CD14-positive monocyte (primary cell): ENCODE measurements around the gene MTX1. TPM values are rescaled to one million over a fixed set of nuclear protein-coding genes. Genes with fewer than 3 reads are reported as not detected.

Source experiments
- DNase-seq, 3 donors: peaks; one replicate each; pipeline ENCODE4 v3.0.0-alpha.2; 2011 to 2022
- H2AFZ ChIP-seq: 2 replicates; pipeline ENCODE4 v1.6.0; 2012; ENCODE audit warnings: mild to moderate bottlenecking, low read depth, low read length, inconsistent platforms; ENCODE audit not compliant: insufficient read depth, poor library complexity, severe bottlenecking
- H3K27ac ChIP-seq, 2 donors: 1 replicate in 1 of 2; 2 replicates in 1 of 2; pipeline ENCODE4 v1.5.1; 2012 to 2013; ENCODE audit warnings: low read length in 2 of 2, control low read depth in 1 of 2, inconsistent platforms in 1 of 2, low read depth in 1 of 2, mild to moderate bottlenecking in 1 of 2
- H3K27me3 ChIP-seq, 2 donors: one replicate each; pipeline versions ENCODE4 v1.6.0 to v1.6.1; 2011 to 2013; ENCODE audit warnings: low read length in 2 of 2; ENCODE audit not compliant: control insufficient read depth in 2 of 2, insufficient read depth in 2 of 2
- H3K36me3 ChIP-seq, 2 donors: replicated peaks in 1 of 2; 1 replicate in 1 of 2; 2 replicates in 1 of 2; pipeline versions ENCODE4 v1.5.1 to v1.6.1; 2012 to 2013; ENCODE audit warnings: low read length in 2 of 2, control low read depth in 1 of 2, inconsistent platforms in 1 of 2, mild to moderate bottlenecking in 1 of 2; ENCODE audit not compliant: insufficient read depth in 2 of 2, control insufficient read depth in 1 of 2
- H3K4me1 ChIP-seq, 2 donors: 1 replicate in 1 of 2; 2 replicates in 1 of 2; pipeline versions ENCODE4 v1.5.1 to v1.6.1; 2012 to 2013; ENCODE audit warnings: low read length in 2 of 2, control low read depth in 1 of 2, inconsistent platforms in 1 of 2, mild to moderate bottlenecking in 1 of 2, moderate library complexity in 1 of 2; ENCODE audit not compliant: insufficient read depth in 2 of 2, control insufficient read depth in 1 of 2
- H3K4me2 ChIP-seq: replicated peaks from 2 replicates; pipeline ENCODE3; 2012; ENCODE audit warnings: low read length, moderate library complexity, mild to moderate bottlenecking; ENCODE audit not compliant: poor library complexity, severe bottlenecking; ENCODE audit errors: extremely low read depth
- H3K4me3 ChIP-seq, 3 experiments: fragments of 200-600 bp in 1 of 3; sonication (generic) in 1 of 3; replicated peaks in 1 of 3; 1 replicate in 2 of 3; 2 replicates in 1 of 3; pipeline ENCODE4 v1.5.1; 2011 to 2013; ENCODE audit warnings: low read length in 3 of 3, mild to moderate bottlenecking in 3 of 3, control low read depth in 2 of 3, low read depth in 2 of 3, inconsistent platforms in 1 of 3, moderate library complexity in 1 of 3
- H3K79me2 ChIP-seq: 2 replicates; pipeline ENCODE4 v1.6.0; 2012; ENCODE audit warnings: mild to moderate bottlenecking, control low read depth, inconsistent platforms, low read length, moderate library complexity; ENCODE audit not compliant: insufficient read depth
- H3K9ac ChIP-seq: 2 replicates; pipeline ENCODE4 v1.6.0; 2017; ENCODE audit warnings: low read length, mild to moderate bottlenecking; ENCODE audit not compliant: insufficient read depth, poor library complexity, severe bottlenecking
- H3K9me3 ChIP-seq, 2 donors: replicated peaks in 1 of 2; 1 replicate in 1 of 2; 2 replicates in 1 of 2; pipeline versions ENCODE4 v1.5.1 to v1.6.1; 2012 to 2013; ENCODE audit warnings: low read length in 2 of 2, control low read depth in 1 of 2; ENCODE audit not compliant: control insufficient read depth in 1 of 2, insufficient read depth in 1 of 2
- H4K20me1 ChIP-seq: 2 replicates; pipeline ENCODE4 v1.6.0; 2012; ENCODE audit warnings: mild to moderate bottlenecking, low read length, control low read depth, moderate library complexity; ENCODE audit not compliant: insufficient read depth
- H3K27ac Mint-ChIP-seq, 7 donors: one replicate each; pipeline ENCODE4 v1.8.0; 2020; ENCODE audit warnings: mild to moderate bottlenecking in 7 of 7, mixed read lengths in 7 of 7, moderate library complexity in 6 of 7, inconsistent platforms in 2 of 7
- H3K27me3 Mint-ChIP-seq, 3 donors: one replicate each; pipeline ENCODE4 v1.8.0; 2021 to 2022; ENCODE audit warnings: low read depth in 3 of 3, mild to moderate bottlenecking in 3 of 3, mixed read lengths in 3 of 3, moderate library complexity in 3 of 3, inconsistent platforms in 1 of 3
- H3K36me3 Mint-ChIP-seq, 2 donors: one replicate each; pipeline ENCODE4 v1.8.0; 2020; ENCODE audit warnings: mixed read lengths in 2 of 2, inconsistent platforms in 1 of 2, mild to moderate bottlenecking in 1 of 2
- H3K4me1 Mint-ChIP-seq: one replicate; pipeline ENCODE4 v1.8.0; 2020; ENCODE audit warnings: mild to moderate bottlenecking, mixed read lengths
- H3K4me3 Mint-ChIP-seq, 2 donors: one replicate each; pipeline ENCODE4 v1.8.0; 2020; ENCODE audit warnings: mild to moderate bottlenecking in 2 of 2, mixed read lengths in 2 of 2, moderate library complexity in 1 of 2
- H3K9me3 Mint-ChIP-seq, 7 donors: one replicate each; pipeline ENCODE4 v1.8.0; 2020 to 2022; ENCODE audit warnings: mixed read lengths in 7 of 7, mild to moderate bottlenecking in 6 of 7, moderate library complexity in 6 of 7, inconsistent platforms in 2 of 7
- CTCF ChIP-seq: fragments of 200-600 bp; IDR thresholded peaks from one replicate; pipeline ENCODE4 v1.8.0; 2022; ENCODE audit warnings: antibody characterized with exemption, mild to moderate bottlenecking
- WGBS: methylation state at CpG from one replicate; pipeline ENCODE4 v1.1.5; 2013; ENCODE audit warnings: missing lambda C conversion rate; ENCODE audit not compliant: insufficient coverage; 5-methylcytosine and 5-hydroxymethylcytosine counted together
- intact Hi-C, 2 donors: fragments of 100-400 bp; cut with micrococcal nuclease; formaldehyde crosslinking; loops; one replicate each; pipeline versions ENCODE4 v1.15.0 to v1.15.1; 2023
- polyA plus RNA-seq, 3 donors: library from polyadenylated mRNA; depleted of rRNA in 1 of 3; unstranded in 2 of 3; stranded (reverse) in 1 of 3; fragments of 300-500 nt in 2 of 3; fragments of >200 nt in 1 of 3; fragmentation: Illumina TruSeq in 2 of 3; gene quantifications; 1 replicate in 2 of 3; 2 replicates in 1 of 3; pipeline ENCODE4 v1.2.3, GENCODE V29; 2012 to 2021

The MTX1 gene
- polyA plus RNA-seq, 3 donors = 79.7 to 101 (median 86.0) TPM

GRCh38 chr1:155171836-155172731 is 36.4 kb upstream of the MTX1 start:
- peaks cover 8 to 30% (median 28%) of the 10 kb centered on the region in 3 donors for H3K27me3 Mint-ChIP-seq
- peak overlapping the region; percentile 86 for H3K4me2 ChIP-seq
- DNase-seq = no peak
- no peak for TF ChIP-seq CTCF
- 39% methylated on average over 6 of the region's 8 CpGs for WGBS
- peak overlapping the region in 6 of 7 donors; percentile 84 to 96 (median 94) for H3K27ac Mint-ChIP-seq
- peak overlapping the region; percentile 96 for H2AFZ ChIP-seq
- intact Hi-C loops = loop anchor here in 1 of 2 donors (5.0 kb wide), 1 partner anchor 35 kb away; the partner anchor contains the start of gene SLC50A1
- no peaks in the 10 kb centered on the region for H3K9me3 ChIP-seq
- H3K4me3 ChIP-seq = peak overlapping the region; percentile 70 to 95 (median 91)
- H3K4me1 ChIP-seq = peaks cover 35 to 42% of the 10 kb centered on the region in 2 donors
- H3K4me3 Mint-ChIP-seq = peak overlapping the region; percentile 93 to 96
- peaks cover 42% of the 10 kb centered on the region for H3K4me1 Mint-ChIP-seq
- H3K9me3 Mint-ChIP-seq = no peaks in the 10 kb centered on the region
- no peaks in the 10 kb centered on the region for H4K20me1 ChIP-seq
- H3K9ac ChIP-seq = peak overlapping the region; percentile 84
- H3K36me3 Mint-ChIP-seq = peaks cover 19 to 30% of the 10 kb centered on the region in 2 donors
- peaks cover 21% of the 10 kb centered on the region for H3K79me2 ChIP-seq
- H3K27me3 ChIP-seq = peaks cover 0 to 2% of the 10 kb centered on the region in 2 donors
- H3K36me3 ChIP-seq = peaks cover 14 to 19% of the 10 kb centered on the region in 2 donors
- peak overlapping the region; percentile 69 to 90 for H3K27ac ChIP-seq

- peak within 1 kb of the TSS; percentile 84 for H3K9ac ChIP-seq
- Mint-ChIP-seq H3K27ac (peak within 1 kb of the TSS; percentile 84 to 96 (median 93)), H3K4me1 (peaks cover 36% of the 10 kb centered on the region), H3K9me3 (no peaks in the 10 kb centered on the region), H3K27me3 (peaks cover 4 to 22% (median 21%) of the 10 kb centered on the region in 3 donors), H3K36me3 (peaks cover 19 to 30% of the 10 kb centered on the region in 2 donors), H3K4me3 (peak within 1 kb of the TSS; percentile 93 to 96)
- peak; percentile 95 for TF ChIP-seq CTCF
- no peaks in the 10 kb centered on the region for H4K20me1 ChIP-seq
- peak within 1 kb of the TSS; percentile 69 to 90 for H3K27ac ChIP-seq
- intact Hi-C loops = loop anchor here in 1 of 2 donors (5.0 kb wide), 1 partner anchor 36 kb away; the partner anchor contains the start of gene SLC50A1
- DNase-seq = peak; percentile 93 to 98 (median 95)
- H3K79me2 ChIP-seq = peaks cover 21% of the 10 kb centered on the region
- H3K36me3 ChIP-seq = peaks cover 14 to 19% of the 10 kb centered on the region in 2 donors
- H3K4me2 ChIP-seq = peak within 1 kb of the TSS; percentile 86
- under 1% methylated on average over 49 of the region's 57 CpGs for WGBS
- no peaks in the 10 kb centered on the region for H3K9me3 ChIP-seq
- no peaks in the 10 kb centered on the region for H3K27me3 ChIP-seq
- H2AFZ ChIP-seq = peak within 1 kb of the TSS; percentile 96
- H3K4me3 ChIP-seq = peak within 1 kb of the TSS; percentile 70 to 95 (median 91)
- H3K4me1 ChIP-seq = peaks cover 29 to 37% of the 10 kb centered on the region in 2 donors
These were observed 35.6 kb upstream of the MTX1 start, which contains the start of gene KRTCAP2 for GRCh38 chr1:155172732-155173477. KRTCAP2 (minus strand) TSS chr1:155173304; CDS start chr1:155173224, 80 bp downstream.
